CD4-positive, alpha-beta T cell treated with Interleukin-4 for 1 hour (primary cell): ENCODE data around the gene RASAL2.
A peak's percentile ranks its signal among the peaks of the same experiment; 100 is the strongest.
"Not testable (repeated sequence)": the region's sequence is repeated elsewhere in the genome, so short reads cannot be mapped to it uniquely, and the experiment has no call there.

Experiments used
- DNase-seq, 2 donors: peaks; one replicate each; pipeline ENCODE4 v3.0.0-alpha.2; 2020 to 2022

Gene RASAL2

DNA sequence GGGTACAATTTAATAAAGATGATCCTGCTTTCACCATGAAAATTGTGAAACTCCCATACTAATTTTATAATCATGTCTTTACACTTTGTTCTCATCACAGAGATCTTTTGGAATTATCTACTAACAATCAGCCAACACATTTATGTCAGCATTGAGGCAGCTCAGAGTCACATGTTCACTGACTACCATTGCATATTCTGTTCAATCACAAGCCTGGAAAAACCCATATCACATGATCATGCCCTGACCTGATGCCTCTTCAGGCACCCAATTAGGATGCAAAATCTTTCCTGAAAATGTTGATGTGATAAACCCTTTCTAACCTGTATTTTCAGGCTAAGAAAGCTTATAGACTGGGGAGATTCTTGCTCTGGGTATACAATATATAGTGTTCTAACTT lies 21.6 kb upstream of the RASAL2 start:
- no peak for DNase-seq

DNA sequence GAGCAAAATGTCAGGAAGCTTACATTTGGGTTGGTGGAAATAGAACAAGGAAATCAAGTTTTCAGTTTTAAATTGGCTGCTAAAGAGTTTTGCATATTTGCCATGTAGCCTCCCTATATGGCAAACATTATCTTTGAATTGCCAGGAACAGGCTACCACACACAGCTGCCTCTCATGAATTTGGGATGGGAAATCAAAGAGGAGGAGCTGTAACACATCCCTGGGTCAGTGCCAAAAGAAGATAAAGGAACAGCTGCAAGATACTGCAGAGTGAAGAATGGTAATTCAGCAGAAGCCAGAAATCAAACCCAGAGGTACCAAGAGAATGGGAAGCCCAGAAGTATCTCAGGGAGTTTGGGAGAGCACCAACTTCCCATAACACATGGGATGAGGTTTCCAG lies 18.6 kb upstream of the RASAL2 start:
- DNase-seq = no peak

DNA sequence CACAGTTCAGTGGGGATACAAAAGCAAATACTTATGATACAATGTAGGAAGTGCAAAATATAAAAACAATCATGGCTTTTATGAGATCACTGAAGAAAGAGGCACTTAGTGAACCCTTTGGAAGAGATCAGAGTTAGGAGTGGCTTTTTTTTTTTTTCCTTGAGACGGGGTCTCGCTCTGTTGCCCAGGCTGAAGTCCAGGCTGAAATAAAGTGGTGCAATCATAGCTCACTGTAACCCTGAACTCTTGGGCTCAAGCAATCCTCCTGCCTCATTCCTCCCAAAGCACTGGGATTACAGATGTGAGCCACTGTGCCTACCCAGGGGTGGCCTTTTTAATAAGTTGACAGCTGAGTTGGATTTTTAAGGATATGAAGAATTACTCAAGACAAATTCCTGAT lies 17.3 kb upstream of the RASAL2 start:
- no peak for DNase-seq

DNA sequence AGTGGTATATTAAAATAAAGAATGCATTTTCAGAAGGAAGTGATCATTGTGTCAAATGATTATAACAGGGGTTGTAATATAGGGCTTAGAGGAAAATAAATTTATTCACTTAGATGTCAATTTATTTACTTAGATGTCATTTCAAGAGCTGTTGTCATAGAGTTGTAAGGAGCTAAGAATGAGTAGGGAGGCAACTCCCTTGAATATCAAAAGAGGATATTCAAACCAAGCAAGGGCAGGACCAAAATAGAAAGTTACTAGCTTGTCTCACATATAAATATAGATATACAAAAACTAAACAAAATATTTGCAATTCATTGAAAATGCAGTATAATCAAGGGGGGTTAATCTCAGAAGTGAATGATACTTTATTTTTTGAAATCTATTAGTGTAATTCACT lies 16.0 kb upstream of the RASAL2 start:
- DNase-seq = no peak

DNA sequence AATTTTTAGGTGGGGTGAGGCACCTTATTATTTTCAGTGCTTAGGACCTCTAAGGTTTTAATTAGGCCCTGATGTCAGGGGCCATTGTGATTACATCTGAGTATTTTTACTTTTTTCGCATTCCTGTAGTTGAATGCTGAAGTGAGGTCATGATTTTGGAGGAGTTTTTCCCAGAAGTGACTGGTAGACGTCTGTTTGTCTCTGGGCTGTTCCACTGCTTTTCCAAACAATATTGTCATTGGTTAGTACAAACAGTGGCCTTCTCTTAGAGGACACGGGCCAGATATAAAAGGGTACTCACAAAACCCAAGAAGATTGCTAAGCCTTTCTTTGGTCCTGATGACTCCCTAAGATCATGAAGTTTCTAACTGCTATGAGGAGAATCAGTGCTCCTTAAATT lies 7.6 kb upstream of the RASAL2 start:
- no peak for DNase-seq

DNA sequence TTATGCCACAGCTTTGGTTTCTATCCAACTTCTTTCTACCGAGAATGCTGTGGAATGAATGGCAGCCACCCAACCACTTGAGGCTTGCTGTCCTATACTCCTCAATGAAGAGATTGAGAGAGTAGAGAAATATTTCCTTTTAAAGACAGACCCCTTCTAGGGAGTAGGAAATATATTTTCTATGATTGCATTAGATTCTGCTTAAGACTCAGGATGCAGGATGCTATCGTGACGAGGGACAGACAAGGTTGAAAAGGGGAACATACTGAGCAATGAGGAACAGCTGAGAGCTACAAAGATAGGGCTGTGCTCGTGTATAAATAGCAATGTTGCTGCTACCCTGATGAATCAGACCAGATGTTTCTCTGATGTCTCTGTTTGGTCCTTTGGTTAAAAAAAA lies 7.1 kb upstream of the RASAL2 start:
- no peak for DNase-seq

DNA sequence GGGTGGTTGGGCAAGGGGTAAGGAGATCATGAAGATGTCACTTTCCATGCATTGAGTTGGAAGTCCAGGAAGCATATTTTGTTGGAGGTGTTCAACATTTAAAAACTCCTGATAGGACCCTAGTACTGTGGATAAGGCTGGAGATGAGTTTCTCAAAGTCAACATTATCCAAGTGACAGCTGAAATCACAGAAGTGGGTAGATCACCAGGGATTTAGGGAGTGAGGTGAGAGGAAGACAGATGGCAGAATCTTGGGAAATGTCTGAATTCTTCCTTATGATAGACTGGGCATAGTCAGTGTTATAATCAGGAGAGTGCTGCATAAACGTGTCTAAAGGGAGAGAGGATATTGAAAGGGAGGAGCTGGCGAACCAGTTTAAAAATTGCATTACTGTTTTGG lies 5.3 kb upstream of the RASAL2 start:
- DNase-seq = no peak

DNA sequence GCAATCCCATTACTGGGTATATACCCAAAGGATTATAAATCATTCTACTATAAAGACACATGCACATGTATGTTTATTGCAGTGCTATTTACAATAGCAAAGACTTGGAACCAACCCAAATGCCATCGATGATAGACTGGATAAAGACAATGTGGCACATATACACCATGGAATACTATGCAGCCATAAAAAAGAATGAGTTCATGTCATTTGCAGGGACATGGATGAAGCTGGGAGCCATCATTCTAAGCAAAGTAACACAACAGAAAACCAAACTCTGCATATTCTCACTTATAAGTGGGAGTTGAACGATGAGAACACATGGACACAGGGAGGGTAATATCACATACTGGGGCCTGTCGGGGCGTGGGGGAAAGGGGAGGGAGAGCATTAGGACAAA lies 2.5 kb upstream of the RASAL2 start:
- not testable (repeated sequence) for DNase-seq

DNA sequence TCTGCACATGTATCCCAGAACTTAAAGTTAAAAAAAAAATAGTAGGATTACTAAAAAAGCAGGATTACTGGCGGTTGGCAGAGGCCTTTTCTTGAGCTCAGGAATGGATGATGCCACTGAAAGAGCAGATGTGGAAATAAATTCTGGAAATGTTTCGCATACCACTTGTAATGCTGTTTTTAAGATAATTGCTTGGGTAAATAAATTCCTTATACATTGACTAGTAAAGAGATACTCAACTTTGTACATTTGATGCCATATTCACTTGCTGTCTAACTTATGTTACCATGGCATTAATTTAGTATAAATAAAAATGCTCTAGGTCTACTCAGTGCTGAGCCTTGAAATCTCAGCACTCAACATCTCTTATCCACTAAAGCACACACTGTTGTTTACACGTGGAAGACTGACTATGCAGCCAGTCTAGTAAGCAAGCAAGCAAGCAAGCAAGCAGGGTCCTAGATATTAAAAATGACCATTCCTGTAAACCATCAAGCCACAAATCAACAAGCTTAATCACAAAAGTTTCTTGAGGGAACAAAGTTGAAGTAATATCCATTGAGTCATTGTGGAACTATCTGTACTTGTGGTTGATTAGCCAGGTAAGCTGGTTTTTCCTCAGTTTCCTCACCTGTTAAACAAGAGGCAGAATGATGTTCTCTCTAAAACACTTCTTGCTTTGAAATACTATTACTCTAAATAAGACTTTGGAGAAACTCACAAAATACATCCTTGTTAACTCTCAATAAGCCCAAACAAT lies 1.7 kb upstream of the RASAL2 start:
- DNase-seq = no peak

DNA sequence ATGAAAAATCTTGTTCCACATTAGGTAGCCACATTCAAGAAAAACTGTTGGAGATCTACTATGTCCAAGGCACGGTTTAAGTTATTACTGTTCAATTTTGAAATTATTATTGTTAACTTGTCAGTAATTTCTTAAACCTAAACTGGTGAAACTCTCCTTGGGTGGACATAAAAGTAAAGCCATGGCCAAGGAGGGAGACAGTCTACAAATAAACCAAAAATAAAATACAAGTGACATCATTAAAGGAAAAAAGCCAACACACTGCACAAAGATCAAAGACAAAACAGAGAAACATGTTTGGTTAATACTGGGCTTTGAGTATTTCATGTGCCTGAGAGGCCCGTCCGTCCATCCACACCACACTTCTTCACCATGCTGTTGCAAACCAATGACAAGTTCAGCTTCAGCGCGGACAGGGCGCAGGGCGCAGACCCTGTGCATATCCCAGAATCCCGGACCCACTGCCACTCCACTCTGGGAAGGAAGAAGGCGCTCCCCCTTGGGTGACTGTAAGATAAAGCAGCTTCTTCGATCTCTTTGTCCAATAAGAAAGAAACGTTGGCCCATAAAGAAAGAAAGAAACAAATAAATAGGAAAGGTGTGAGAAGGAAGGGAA lies 918 bp upstream of the RASAL2 start:
- no peak for DNase-seq

DNA sequence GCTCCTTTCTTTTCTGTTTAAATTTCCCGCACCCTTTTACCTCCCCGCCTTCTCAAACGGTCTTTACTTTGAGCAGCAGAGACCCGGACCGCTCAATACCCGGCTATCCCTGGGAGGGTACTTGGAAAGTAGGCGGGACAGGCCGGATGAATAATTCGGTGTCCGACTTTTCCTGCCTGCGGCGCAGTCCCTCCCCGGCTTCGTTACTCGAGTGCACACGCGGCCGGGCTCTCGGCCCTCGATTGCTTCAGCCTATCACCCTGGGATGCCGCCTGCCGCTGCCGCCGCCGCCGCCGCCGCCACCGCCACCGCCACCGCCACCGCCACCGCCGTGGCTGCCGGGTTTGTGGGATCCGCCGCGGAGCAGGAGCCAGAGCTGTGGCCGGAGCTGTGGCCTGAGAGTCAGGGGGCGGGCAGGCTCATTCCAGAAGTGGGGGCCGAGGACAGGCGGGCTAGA lies 382 bp upstream of the RASAL2 start:
- DNase-seq = peak; percentile 39 to 64

DNA sequence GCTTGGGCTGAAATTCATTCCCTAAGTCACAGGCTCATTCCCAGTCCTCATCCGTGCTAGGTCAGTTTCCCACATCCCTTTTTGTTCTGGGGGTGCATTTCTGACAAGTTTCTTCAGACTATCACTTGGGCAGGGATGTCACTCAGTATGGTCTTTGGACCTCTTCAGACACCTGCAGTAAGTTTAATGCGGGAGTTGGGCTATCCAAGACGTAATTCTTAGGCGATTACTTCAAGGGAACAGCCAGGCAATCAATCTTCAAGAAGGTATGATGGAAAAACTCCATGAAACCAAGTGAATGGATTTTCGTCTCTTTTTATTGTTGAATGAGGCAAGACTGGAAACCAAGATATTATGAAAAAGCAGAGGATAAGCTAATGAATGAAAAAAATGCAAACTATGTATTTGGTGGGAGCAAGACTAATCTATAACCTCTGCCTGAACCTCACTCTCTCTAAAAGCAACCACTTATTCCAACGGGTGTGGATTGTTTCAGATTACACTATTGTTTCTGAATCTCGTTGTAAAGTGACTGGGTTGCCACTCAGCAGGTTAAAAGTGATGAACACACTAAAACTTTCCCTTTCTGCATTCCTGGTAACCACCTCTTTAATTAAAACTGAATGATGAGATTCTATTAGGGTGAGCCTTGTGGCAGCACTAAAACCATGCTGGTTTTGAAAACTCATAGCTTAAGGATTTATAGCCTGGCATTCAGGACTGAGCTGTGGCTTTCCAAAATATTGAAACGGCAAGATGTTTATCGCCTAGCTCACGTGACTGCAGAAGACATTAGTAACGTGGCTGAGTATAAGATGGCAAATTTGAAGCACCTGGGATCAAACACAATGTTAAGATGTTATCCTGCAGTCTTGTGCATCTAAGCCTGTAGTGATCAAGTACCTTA lies 1.1 kb downstream of the RASAL2 start:
- DNase-seq = no peak

DNA sequence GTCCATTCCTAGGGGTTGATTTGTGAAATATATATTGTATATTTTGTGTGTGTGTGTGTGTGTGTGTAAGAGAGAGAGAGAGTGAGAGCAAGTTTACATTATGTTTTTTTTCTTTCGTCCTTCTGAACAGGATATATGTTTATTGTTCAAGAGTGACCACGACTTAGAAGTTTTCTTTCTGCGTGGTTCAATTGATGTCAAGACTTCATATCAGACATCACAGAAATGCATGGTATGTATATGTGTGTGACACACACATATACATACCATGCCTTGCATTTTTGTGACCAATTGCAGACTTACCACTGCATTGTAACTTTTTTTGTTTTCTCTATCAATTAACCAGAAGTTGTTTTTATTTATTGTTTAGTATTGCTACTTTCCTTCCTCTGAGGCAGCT lies 2.5 kb downstream of the RASAL2 start:
- no peak for DNase-seq

DNA sequence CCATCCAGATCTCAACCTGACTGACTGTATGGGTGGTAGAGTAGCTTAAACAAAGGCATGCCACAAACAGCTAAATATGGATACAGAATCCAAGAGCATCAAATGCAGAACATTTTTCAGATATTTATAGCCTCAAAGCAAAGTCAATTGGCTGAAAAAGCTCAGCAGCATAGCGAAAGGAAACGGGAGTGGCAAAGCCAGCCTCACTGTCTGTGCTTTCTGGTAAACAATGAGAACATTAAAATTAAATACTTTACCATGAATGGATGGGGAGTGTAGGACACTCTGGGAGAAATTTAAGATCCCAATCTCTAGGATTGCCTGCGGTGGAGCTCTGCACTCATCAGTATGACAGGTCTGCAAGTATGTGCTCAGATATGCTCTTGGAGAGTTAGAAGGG lies 4.4 kb downstream of the RASAL2 start:
- DNase-seq = no peak

DNA sequence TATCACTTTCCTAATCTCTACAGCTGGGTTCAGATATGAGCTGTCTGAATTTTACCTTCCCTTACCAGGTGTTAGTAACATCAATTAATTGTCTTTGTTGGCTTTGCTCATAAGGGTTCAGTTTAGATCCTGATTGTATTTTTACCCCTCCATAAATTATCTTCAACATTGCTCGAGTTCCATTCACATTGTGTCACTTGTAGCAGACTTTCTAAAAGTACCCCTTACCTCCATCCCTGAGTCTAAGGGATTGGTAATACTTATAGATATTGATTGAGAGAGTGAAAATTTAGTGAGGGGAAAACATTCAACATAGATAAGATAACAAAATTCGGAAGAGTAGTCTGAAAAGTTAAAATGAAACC lies 7.3 kb downstream of the RASAL2 start:
- no peak for DNase-seq

DNA sequence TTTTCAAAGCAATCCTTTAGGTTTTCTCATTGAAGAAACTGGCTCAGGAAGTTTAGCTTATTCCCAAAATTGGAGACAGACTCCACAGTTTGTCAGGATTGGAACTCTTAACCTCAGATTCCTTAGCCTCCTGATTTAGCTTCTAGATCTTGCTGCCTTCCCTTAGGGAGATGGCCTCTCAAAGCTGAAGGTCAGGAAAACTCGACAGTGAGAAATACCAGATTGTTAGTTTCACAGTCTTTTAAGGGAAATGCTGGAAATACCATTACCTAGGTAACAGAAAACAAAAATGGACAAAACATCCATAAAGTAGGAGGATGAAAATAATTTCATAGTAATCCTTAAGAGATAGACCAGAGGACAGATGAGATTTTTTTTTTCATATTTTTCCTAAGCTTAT lies 7.8 kb downstream of the RASAL2 start:
- DNase-seq = no peak

DNA sequence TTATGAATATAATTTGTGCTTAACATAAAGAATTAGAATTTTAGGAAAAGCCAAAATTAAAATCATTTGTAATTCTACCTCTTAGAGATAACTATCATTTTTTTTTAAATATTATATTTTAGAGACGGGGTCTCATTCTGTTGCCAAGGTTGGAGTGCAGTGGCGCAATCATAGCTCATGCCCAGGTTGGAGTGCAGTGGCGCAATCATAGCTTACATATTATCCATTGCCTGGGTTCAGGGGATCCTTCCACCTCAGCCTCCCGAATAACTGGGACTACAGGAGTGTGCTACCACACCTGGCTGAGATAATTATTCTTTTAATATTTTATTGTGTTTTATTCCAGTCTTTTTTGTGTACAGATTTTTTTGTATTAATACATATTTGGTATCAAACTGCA lies 8.3 kb downstream of the RASAL2 start:
- DNase-seq = no peak

DNA sequence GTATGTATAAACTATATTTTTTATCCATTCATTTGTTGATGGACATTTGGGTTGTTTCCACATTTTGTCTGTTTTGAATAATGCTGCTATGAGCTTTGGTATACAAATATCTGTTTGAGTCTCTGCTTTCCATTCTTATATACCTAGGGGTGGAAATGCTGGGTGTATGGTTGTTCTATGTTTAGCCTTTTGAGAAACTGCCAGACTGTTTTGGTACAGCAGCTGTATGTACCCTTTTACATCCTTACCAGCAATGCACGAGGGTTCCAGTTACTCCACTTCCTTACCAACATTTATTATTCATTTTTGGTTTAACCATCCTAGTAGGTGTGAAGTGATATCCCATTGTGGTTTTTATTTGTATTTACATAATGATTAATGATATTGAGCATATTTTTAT lies 13.9 kb downstream of the RASAL2 start:
- no peak for DNase-seq

DNA sequence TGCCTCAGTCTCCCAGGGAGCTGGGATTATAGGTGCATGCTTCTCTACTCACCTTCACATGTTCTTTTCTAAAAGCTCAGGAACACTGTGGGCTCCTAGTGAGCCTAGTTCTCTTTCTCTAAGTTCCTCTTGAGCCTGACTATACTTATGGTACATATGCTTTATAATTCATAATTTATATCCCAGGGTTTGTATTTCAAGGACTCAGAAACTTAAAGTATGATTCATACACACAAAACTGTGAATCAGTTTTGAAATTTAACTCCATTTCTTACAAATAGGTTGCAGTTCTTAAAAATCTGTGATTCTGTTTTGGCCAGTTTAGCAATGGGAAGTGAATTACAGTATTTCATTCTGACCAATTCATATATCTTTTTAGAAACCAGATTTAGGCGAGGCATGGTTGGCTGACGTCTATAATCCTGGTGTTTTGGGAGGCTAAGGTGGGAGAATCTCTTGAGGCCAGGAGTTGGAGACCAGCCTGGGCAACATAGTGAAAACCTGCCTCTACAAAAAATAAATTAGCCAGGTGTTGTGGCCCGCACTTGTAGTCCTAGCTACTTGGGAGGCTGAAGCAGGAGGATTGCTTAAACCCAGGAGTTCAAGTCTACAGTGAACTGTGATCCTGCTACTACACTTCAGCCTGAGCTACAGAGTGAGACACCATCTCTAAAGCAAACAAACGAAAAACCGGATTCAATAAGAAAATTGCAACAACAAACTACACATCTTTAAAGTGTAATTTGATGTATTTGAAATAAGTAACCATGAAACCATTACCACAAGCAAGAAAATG lies 15.6 kb downstream of the RASAL2 start:
- DNase-seq = no peak

DNA sequence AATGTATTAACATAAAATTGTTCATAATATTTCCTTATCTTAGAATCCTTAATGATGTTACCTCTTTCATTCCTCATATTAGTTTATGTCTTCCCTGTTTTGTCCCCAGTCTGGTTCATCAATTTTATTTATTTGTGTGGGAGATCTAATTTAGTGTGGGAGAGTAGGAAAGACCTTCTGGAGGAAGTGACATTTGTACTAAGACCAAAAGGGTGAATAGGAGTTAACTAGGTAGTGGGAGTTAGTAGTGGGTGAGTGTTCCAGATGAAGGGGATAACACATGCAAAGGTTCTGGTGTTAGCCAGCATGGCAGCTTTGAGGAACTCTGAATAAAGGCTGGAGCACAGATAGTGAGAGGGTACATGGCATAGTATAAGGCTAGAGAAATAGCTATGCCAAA lies 21.4 kb downstream of the RASAL2 start:
- no peak for DNase-seq

DNA sequence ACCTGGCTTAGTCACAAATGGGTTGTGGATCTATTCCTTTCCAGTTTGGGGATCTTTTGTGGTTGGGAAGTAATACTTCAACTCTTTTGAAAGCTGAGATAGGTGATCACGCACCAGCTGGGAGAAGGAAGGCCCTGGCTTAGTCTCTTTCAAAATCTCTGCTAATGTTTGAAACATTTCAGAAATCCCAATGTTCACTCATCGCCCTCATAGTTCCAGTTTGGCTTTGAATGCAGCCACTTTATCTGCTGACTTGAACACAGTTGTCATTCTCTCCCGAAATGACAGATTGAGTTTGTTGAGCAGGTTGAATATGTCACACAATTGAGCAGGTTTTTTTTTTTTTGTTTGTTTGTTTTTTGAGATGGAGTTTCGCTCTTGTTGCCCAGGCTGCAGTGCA lies 24.6 kb downstream of the RASAL2 start:
- no peak for DNase-seq

DNA sequence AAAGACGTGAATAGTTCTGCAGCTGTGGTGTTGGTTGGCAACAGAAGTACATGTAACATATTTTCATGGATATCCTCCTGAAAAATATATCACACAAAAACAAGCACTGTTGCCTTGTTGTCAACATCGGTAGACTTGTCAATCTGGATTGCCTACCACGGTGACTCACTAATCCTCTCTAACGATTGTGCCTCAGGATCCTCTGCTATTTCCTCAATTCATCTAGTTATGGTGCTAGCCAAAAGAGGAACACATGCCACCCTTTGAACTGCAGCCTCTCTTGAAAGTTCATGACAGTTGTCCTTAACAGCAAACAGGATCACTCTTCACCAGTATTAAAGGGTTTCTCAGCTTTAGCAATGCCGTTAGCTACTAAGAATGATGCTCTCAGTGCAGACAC lies 25.7 kb downstream of the RASAL2 start:
- DNase-seq = no peak

DNA sequence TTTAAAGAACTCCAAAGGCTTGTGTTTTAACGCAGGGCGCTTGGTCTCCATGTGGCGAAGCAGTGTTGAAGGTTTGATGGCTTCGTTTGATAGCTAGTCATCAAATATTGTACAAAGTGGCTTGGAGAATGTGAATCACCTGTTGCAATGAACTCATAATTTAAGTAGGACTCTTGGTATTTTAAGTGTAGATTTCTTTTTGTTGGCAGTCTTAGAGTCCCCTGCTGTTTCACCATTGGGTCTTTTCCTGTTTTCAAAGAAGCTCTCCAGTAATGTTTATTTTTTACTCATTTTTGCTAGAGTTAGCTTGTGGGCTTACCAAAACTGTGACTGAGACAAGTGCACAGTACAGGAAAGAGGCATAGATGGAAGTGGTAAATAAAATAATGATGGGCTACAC lies 26.2 kb downstream of the RASAL2 start:
- no peak for DNase-seq
